Mesothelial cell of epicardium (in vitro differentiated cells): Measurements from ENCODE around the gene PUM1. TPM values are rescaled to one million over a fixed set of nuclear protein-coding genes. Genes with fewer than 3 reads are reported as not detected.

ENCODE experiments used
- DNase-seq, 2 experiments: peaks; one replicate each; pipeline ENCODE4 v3.0.0; 2021; ENCODE audit warnings: low spot score in 2 of 2; ENCODE audit not compliant: unreplicated experiment in 2 of 2
- H3K27ac Mint-ChIP-seq: 2 replicates; pipeline ENCODE4 v1.8.0; 2021; ENCODE audit warnings: mixed read lengths
- H3K27me3 Mint-ChIP-seq: 2 replicates; pipeline ENCODE4 v1.8.0; 2021; ENCODE audit warnings: low read depth, mixed read lengths
- H3K36me3 Mint-ChIP-seq: 2 replicates; pipeline ENCODE4 v1.8.0; 2021; ENCODE audit warnings: mixed read lengths
- H3K4me1 Mint-ChIP-seq: 2 replicates; pipeline ENCODE4 v1.8.0; 2021; ENCODE audit warnings: mixed read lengths
- H3K4me3 Mint-ChIP-seq: 2 replicates; pipeline ENCODE4 v1.8.0; 2021; ENCODE audit warnings: mild to moderate bottlenecking, moderate library complexity, mixed read lengths
- H3K9me3 Mint-ChIP-seq: 2 replicates; pipeline ENCODE4 v1.8.0; 2021; ENCODE audit warnings: mixed read lengths
- total RNA-seq: library from RNA; stranded (reverse); gene quantifications from 3 replicates; pipeline ENCODE4 v1.2.1, GENCODE V29; 2021
- TF ChIP-seq, protein P1 (sequence below): fragments of 200-600 bp; sonication (generic); IDR thresholded peaks from one replicate; pipeline ENCODE4 v1.5.0; 2021; ENCODE audit warnings: antibody characterized with exemption; ENCODE audit not compliant: unreplicated experiment

Gene PUM1
- total RNA-seq, 1 donor from 2014 or later: 250 TPM

DNA sequence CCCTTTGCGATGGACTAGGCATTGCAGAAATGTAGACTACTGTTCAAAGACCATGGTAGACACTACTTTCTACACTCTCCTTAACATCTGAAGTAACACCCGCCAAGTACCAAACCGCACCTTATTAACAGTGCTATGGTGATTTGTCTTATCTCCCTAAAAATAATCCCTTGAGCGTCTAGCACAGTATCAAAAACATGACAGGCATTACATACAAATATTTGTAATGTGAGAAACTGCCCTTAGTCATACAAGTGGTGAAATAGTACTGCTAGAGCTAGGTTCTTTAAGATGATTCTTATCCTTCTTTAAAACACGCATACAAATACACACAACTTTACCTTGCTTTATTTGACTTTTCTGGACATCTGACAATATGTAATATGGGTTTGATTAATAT is 27.2 kb downstream of the PUM1 start:
- Mint-ChIP-seq H3K36me3 (peaks cover 22% of the 10 kb centered on the region), H3K4me3 (no peak overlapping the region), H3K9me3 (no peaks in the 10 kb centered on the region), H3K4me1 (peaks cover 41% of the 10 kb centered on the region), H3K27ac (peak overlapping the region; percentile 57), H3K27me3 (no peaks in the 10 kb centered on the region)
- TF ChIP-seq, protein P1, sequence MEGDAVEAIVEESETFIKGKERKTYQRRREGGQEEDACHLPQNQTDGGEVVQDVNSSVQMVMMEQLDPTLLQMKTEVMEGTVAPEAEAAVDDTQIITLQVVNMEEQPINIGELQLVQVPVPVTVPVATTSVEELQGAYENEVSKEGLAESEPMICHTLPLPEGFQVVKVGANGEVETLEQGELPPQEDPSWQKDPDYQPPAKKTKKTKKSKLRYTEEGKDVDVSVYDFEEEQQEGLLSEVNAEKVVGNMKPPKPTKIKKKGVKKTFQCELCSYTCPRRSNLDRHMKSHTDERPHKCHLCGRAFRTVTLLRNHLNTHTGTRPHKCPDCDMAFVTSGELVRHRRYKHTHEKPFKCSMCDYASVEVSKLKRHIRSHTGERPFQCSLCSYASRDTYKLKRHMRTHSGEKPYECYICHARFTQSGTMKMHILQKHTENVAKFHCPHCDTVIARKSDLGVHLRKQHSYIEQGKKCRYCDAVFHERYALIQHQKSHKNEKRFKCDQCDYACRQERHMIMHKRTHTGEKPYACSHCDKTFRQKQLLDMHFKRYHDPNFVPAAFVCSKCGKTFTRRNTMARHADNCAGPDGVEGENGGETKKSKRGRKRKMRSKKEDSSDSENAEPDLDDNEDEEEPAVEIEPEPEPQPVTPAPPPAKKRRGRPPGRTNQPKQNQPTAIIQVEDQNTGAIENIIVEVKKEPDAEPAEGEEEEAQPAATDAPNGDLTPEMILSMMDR: no peak
- no peak for DNase-seq

DNA sequence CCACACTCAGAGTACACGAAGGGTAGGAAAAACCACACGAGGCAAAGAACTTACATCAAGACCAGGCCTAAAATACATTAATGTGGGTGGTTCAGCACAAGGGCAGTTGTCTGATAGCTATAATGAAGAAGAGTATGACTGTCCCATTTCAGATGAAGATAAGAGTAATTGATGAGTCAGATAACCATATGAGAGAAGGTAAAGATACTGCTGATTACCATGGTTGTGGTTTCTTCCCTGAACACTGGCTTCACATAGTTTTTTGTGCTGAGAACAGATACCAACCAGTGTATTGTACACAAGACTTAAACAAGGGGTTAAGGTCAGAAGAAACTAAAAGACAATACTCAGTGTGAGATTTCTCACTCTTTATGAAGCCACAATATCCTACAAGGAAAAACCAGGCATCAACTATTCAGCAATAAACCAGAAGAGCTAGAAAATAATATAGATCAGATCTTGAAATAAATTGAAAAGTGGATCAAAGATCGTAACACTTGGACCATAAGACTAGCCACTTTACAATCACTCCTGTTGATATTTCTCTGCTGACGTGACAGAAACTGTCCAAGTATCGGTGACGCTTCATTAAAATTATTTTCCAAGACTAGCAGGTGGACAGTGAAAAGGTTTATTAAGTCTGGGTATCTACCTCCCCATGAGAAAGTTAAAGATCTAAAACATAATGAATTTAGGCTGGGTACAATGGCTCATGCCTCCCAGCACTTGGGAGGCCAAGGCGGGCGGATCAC is 28.6 kb downstream of the PUM1 start:
- Mint-ChIP-seq H3K4me3 (no peak overlapping the region), H3K36me3 (peaks cover 15% of the 10 kb centered on the region), H3K4me1 (peaks cover 44% of the 10 kb centered on the region), H3K27ac (peak overlapping the region; percentile 73), H3K27me3 (no peaks in the 10 kb centered on the region), H3K9me3 (no peaks in the 10 kb centered on the region)
- DNase-seq: no peak
- TF ChIP-seq, protein P1: no peak

DNA sequence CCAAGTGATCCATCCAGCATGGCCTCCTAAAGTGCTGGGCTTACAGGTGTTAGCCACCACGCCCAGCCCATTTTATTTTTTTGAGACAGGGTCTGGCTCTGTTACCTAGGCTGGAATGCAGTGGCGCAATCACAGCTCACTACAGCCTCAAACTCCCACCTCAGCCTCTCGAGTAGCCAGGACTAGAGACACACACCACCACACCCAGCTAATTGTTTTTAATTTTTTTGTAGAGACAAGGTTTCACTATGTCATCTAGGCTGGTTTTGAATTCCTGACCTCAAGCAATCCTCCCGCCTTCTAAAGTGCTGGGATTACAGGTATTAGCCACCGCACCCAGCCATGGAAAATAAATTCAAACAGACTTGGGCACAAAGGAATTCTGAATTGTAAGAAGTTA is 31.9 kb downstream of the PUM1 start:
- H3K4me1 Mint-ChIP-seq: peaks cover 54% of the 10 kb centered on the region
- no peak overlapping the region for H3K4me3 Mint-ChIP-seq
- no peaks in the 10 kb centered on the region for H3K9me3 Mint-ChIP-seq
- H3K27ac Mint-ChIP-seq: peak overlapping the region; percentile 76
- DNase-seq: no peak
- peaks cover 10% of the 10 kb centered on the region for H3K36me3 Mint-ChIP-seq
- no peaks in the 10 kb centered on the region for H3K27me3 Mint-ChIP-seq
- TF ChIP-seq, protein P1: no peak

DNA sequence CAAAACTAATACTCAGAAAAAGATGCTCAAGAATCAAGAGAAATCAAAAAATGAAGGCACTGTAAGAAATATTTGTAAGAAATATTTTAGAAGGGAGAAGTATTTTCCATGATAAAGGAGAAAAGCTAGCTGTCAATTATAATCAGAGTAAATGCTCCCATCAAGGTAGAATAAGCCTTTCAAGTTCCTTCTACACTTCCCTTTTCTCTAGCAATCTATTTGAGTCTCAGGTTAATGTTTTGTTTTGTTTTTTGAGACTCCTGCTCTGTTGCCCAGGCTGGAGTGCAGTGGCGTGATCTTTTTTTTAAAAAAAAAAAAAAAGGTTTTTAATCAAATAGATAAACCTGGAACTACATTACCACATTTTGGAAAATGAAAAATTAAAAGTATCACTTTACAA is 33.3 kb downstream of the PUM1 start:
- TF ChIP-seq, protein P1: no peak
- DNase-seq: no peak
- Mint-ChIP-seq H3K36me3 (peaks cover 17% of the 10 kb centered on the region), H3K4me3 (no peak overlapping the region), H3K9me3 (no peaks in the 10 kb centered on the region), H3K4me1 (peaks cover 50% of the 10 kb centered on the region), H3K27ac (peak overlapping the region; percentile 67), H3K27me3 (no peaks in the 10 kb centered on the region)

DNA sequence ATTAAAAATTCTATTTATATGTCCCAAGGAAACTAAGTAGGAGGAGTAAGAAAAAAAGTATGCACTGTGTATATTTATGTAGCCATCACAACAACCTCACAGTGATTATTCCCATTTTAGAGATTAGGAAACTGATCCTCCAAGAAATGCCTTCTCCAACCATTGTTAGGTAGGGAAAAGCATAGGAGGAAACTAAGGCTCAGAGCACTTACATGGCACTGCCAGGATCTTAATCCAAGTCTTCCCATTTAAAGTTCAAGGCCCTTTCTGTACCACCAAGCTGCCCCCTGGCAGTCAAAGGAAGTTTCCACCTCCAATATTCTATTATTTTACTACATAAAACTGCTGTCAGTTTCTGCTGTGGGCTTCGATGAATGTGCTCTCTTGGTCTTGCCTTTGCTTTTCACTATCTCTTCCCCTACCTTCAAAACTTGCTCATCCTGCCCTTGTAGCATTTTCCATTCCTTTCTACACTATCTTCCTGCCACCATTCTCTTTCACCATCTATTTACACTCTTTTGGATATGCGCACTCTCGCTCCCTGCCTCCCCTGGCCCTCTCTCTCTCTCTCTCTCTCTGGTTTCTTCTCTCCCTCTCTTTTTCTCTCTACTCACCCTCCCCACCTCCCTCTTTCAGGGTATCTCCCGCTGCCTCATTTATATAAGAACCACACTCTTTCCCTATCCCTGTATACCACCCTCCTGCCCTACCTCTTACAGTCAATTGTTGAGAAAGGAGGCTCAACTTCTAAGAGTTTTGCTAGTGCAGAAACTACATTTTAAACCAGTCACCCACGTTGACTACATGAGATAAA is 34.0 kb downstream of the PUM1 start:
- Mint-ChIP-seq H3K9me3 (no peaks in the 10 kb centered on the region), H3K36me3 (peaks cover 11% of the 10 kb centered on the region), H3K4me1 (peaks cover 45% of the 10 kb centered on the region), H3K4me3 (no peak overlapping the region), H3K27ac (peak overlapping the region; percentile 67), H3K27me3 (no peaks in the 10 kb centered on the region)
- DNase-seq: no peak
- TF ChIP-seq, protein P1: no peak
